NAMALWA (cell line): Measurements from ENCODE around the gene MYH3.

Source experiments
- DNase-seq: peaks from one replicate; pipeline ENCODE4 v3.0.0-alpha.2; 2015; ENCODE audit warnings: low spot score

The MYH3 gene

GRCh38 chr17:10648956-10649355 is 8.2 kb downstream of the MYH3 start:
- DNase-seq, result no peak

GRCh38 chr17:10648381-10648780 is 8.7 kb downstream of the MYH3 start:
- DNase-seq, result no peak

- DNase-seq, result peak; percentile 60
Observed at GRCh38 chr17:10646392-10646990, 10.6 kb downstream of the MYH3 start.

GRCh38 chr17:10640475-10640874 is 16.6 kb downstream of the MYH3 start:
- DNase-seq, result no peak

- DNase-seq, result no peak
Observed at GRCh38 chr17:10638151-10638550, 19.0 kb downstream of the MYH3 start.

- no peak for DNase-seq
Observed at GRCh38 chr17:10635290-10635689, 21.8 kb downstream of the MYH3 start.

- peak; percentile 23 for DNase-seq
Observed at GRCh38 chr17:10633738-10634379, 23.2 kb downstream of the MYH3 start.

GRCh38 chr17:10631701-10632100 is 25.4 kb downstream of the MYH3 start:
- DNase-seq, result no peak

GRCh38 chr17:10631048-10631700 is 25.9 kb downstream of the MYH3 start:
- DNase-seq, result peak; percentile 17

GRCh38 chr17:10629706-10630105 is 27.4 kb downstream of the MYH3 start:
- no peak for DNase-seq

- DNase-seq, result peak; percentile 11
Observed at GRCh38 chr17:10628756-10629155, 28.4 kb downstream of the MYH3 start.

GRCh38 chr17:10626390-10626789 is 30.7 kb downstream of the MYH3 start:
- DNase-seq, result no peak

- DNase-seq, result no peak
Observed at GRCh38 chr17:10624969-10625368, 32.1 kb downstream of the MYH3 start.

- DNase-seq, result no peak
Observed at GRCh38 chr17:10623737-10624338, 33.3 kb downstream of the MYH3 start.

GRCh38 chr17:10622617-10623485 is 34.3 kb downstream of the MYH3 start:
- no peak for DNase-seq

- DNase-seq, result no peak
Observed at GRCh38 chr17:10621397-10621796, 35.7 kb downstream of the MYH3 start.

GRCh38 chr17:10620823-10621222 is 36.3 kb downstream of the MYH3 start:
- DNase-seq, result no peak

- peak; percentile 76 for DNase-seq
Observed at GRCh38 chr17:10618202-10618635, 38.9 kb downstream of the MYH3 start.

GRCh38 chr17:10617120-10617505 is 40.0 kb downstream of the MYH3 start:
- no peak for DNase-seq

- DNase-seq, result peak; percentile 75
Observed at GRCh38 chr17:10616502-10617119, 40.5 kb downstream of the MYH3 start.

GRCh38 chr17:10614536-10615155 is 42.5 kb downstream of the MYH3 start:
- peak; percentile 61 for DNase-seq
